Brain microvascular endothelial cell (primary cell): ENCODE measurements around the gene GREB1.

Experiments used
- DNase-seq: peaks from one replicate; pipeline ENCODE4 v3.0.0-alpha.2; 2020
- H3K27ac ChIP-seq: fragments of 250-450 bp; sonication (Bioruptor Pico); 2 replicates; pipeline ENCODE4 v1.5.1; 2020; ENCODE audit warnings: mild to moderate bottlenecking, moderate library complexity
- H3K27me3 ChIP-seq: fragments of 250-450 bp; sonication (Bioruptor Pico); replicated peaks from 2 replicates; pipeline ENCODE4 v1.5.1; 2020; ENCODE audit warnings: mild to moderate bottlenecking
- H3K36me3 ChIP-seq: fragments of 250-450 bp; sonication (Bioruptor Pico); replicated peaks from 2 replicates; pipeline ENCODE4 v1.5.1; 2020; ENCODE audit warnings: mild to moderate bottlenecking
- H3K4me3 ChIP-seq: 2 replicates; pipeline ENCODE4 v1.5.1; 2011; ENCODE audit warnings: low read depth, mild to moderate bottlenecking, control low read depth, low read length, moderate library complexity
- CTCF ChIP-seq: IDR thresholded peaks from 2 replicates; pipeline ENCODE4 v1.5.1; 2011; ENCODE audit warnings: low read depth, mild to moderate bottlenecking, moderate library complexity, low read length, control low read depth, inconsistent platforms; ENCODE audit errors: missing control alignments
- in situ Hi-C: cut with HindIII; loops from 2 replicates; pipeline ENCODE4 v1.10.0; 2017; ENCODE audit warnings: low sequenced_read_pairs, low pct_ligation_motif_present

GREB1 gene

GRCh38 chr2:11680182-11680900 is 146.5 kb downstream of the GREB1 start:
- in situ Hi-C loops = no loop called here
- H3K27me3 ChIP-seq = peaks cover 39% of the 10 kb centered on the region

GRCh38 chr2:11680901-11681721 is 147.3 kb downstream of the GREB1 start:
- no peak for TF ChIP-seq CTCF
- in situ Hi-C loops = no loop called here
- no peak for DNase-seq
- peaks cover 40% of the 10 kb centered on the region for H3K27me3 ChIP-seq
- no peak overlapping the region for H3K27ac ChIP-seq
- H3K36me3 ChIP-seq = no peaks in the 10 kb centered on the region
- H3K4me3 ChIP-seq = no peak overlapping the region

More at GRCh38 chr2:11680182-11680900, 146.5 kb downstream of the GREB1 start:
- DNase-seq = no peak
- Histone ChIP-seq H3K36me3 (no peaks in the 10 kb centered on the region), H3K27ac (no peak overlapping the region), H3K4me3 (no peak overlapping the region)
- TF ChIP-seq CTCF = no peak

GRCh38 chr2:11681722-11682589 is 148.1 kb downstream of the GREB1 start:
- peak; percentile 91 for TF ChIP-seq CTCF
- no peak for DNase-seq
- Histone ChIP-seq H3K27me3 (peaks cover 33% of the 10 kb centered on the region), H3K27ac (no peak overlapping the region), H3K36me3 (no peaks in the 10 kb centered on the region), H3K4me3 (no peak overlapping the region)
- in situ Hi-C loops = no loop called here

GRCh38 chr2:11682590-11682915 is 148.7 kb downstream of the GREB1 start:
- TF ChIP-seq CTCF = no peak
- in situ Hi-C loops = no loop called here
- Histone ChIP-seq H3K4me3 (no peak overlapping the region), H3K27ac (no peak overlapping the region), H3K36me3 (no peaks in the 10 kb centered on the region), H3K27me3 (peaks cover 27% of the 10 kb centered on the region)
- DNase-seq = no peak

- TF ChIP-seq CTCF = no peak
- Histone ChIP-seq H3K36me3 (no peaks in the 10 kb centered on the region), H3K4me3 (no peak overlapping the region), H3K27me3 (peaks cover 18% of the 10 kb centered on the region), H3K27ac (no peak overlapping the region)
- in situ Hi-C loops = no loop called here
- DNase-seq = no peak
Measured at GRCh38 chr2:11683476-11683875, 149.6 kb downstream of the GREB1 start.
